HG03135 (cell line): ENCODE results near the gene TMEM59L.
A peak's percentile ranks its signal among the peaks of the same experiment; 100 is the strongest.

Experiments
- ATAC-seq: cut with Tn5 transposase; IDR thresholded peaks from one replicate; pipeline ENCODE4 v1.9.1; 2021; ENCODE audit warnings: mild to moderate bottlenecking, moderate library complexity; ENCODE audit not compliant: unreplicated experiment

Gene TMEM59L

DNA sequence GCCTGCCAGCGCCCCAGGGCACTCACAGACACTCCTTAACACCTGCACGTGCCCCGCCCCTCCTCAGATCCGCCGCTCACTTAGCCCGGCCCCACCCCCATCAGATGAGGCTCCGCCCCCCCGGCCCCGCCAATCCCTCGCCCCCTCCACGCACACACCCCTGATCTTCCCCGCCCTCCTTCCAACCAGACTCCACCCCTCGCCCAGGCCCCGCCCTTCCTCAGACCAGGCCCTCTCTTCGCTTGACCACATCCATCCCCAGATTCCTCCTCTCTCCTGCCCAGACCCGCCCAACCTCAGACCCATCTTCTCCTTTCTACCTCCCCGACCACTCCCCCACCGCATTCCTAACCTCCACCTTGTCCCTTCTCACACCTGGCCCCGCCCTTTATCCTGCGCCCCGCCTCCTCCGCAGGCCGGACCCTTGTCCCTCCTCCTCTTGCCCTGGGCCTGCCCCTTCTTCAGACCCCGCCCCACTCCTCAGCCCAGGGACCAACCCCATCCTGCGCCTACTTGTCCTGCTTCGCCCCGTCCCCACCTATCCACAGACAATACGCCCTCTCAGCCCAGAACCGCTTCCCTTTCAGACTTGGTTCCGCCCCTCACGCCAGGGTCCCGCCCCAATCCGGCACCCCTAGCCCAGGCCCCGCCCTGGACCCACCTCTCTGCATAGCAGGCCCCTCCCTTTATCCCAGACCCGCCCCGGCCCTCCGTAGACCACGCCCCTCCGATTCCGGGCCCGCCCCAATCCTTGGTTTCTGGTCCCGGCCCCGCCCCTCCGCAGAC lies 23.7 kb downstream of the TMEM59L start:
- peak; percentile 78 for ATAC-seq

DNA sequence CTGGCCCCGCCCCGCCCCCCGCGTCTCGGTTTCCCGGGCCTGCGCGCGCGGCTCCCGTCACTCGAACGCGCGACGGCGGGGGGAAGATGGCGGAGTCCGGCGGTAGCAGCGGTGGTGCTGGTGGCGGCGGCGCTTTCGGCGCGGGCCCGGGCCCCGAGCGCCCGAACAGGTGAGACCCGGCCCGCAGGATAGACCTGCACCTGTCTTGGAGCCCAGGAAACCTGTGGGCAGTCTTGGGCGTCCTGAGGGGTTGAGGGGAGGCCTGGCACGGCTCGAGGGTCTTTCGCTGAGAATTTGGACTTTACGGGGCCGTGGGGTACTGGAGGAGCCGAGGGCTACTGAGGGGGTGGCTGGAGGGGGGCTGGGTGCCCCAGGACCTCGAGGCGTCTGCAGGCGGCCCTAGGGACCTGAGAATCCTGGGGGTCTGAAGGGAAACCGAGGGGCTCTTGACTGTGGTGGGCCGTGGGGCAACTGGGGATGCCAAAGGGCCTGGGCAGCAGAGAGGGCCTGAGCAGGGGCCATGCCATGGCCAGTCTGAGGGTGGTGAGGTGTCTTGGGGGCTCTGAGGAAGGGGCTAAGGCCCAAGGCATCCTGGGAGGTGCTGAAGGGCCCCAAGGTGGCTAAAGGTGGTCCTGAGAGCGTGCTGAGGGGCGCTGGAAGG lies 24.4 kb downstream of the TMEM59L start, which contains the start of gene KLHL26:
Gene KLHL26 (plus strand): TSS at position 60 of the 661 bp plus-strand sequence. CDS start 27 bp downstream, at position 87.
- no peak for ATAC-seq

DNA sequence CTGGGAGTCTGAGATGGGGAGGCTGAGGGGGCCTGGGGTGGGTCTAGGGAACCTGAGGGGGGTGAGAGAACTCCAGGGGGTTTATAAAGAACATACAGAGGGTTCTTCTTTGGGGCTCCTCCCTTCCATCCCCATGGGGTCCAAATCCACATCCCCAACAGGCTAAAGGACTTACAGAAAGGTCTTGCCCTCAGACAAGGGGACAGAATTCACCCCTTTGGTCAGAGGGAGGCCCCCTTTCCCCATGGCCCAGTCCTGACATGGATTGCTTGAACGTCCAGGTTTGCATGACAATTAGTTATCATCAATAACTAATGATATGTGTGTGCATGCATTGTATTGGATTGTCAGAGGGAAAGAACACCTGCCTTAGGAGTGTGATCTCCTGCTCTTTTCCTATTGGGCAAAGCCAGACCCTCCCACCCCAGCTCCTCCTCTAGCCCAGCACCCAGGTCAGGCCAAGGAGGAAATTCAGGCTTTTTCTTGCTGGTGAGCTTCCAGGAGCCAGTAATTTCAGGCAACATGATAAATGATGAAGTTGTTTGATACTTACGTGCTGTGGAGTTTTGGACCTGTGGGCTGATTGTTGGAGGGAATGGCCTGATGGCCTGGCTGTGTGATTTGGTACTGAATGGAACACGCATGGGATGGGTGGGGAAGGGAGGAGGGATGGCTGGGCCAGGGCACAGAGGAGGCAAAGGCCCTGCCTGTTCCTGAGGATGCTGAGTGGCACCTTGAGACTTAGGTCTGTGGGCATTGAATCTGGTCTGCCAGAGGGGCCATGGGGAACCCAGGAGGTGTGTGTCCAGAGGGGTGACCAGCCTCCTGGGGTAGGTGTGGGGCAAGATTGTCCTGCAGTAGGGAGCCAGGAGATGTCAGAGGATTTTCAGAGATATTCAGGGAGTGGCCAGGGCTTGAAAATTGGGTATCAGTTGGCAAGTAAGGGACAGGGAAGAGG lies 25.3 kb downstream of the TMEM59L start:
- no peak for ATAC-seq

DNA sequence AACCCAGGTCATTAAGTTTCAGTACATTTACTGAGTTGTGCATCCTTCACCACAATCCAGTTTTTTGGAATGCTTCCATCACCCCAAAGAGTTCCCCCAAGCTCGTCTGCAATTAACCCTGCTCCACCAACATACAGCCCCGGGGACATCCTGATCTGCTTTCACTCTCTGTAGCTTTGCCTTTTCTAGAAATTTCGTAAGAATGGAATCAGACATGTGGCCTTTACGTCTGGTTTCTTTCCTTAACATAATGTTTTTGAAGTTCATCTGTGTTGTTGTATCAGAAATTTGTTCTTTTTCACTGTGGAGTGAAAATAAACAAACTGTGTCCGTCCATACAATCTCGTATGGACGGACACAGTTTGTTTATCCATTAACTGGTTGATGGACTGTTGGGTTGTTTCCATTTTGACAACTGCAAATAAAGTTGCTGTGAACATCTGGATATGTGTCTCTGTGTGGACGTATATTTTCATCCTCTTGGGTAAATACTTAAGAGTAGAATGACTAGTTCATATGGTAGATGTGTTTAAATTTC lies 27.1 kb downstream of the TMEM59L start:
- no peak for ATAC-seq

DNA sequence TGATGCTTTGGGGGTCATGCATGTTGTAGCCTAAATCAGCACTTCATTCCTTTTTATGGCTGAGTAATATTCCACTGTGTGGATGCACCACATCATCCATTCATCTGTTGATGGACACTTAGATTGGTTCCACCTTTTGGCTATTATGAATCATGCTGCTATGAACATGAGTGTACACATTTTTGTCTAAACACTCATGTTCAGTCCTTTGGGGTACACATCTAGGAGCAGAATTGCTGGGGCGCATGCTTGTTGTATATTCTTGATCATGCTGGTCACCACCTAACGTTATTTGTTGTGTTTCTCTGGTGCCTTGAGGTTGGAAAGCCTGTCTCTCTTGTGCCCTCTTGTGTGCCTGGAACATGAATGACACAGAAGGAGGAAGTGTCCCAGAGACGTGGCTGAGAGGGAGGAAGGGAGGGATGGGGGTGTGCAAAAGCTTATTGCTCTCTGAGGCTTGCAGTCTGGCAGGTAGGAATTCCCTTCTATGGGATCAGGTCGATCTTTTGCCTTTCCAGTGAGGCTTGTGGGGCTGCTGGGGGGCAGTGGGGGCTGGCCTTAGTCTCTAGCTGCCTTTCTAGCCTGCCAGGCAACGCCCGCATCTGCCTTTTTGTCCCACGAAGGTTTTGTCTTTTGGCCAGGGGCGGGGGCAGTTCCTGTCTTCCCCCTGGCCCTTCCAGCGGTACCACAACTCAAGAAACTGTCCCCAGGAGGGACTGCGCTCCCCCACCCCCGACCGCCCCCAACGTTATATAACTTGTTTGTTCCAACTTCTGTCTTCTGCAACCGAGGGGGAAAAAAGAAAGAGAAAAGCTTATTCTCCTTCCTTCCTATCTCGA lies 31.7 kb downstream of the TMEM59L start:
- ATAC-seq: no peak

DNA sequence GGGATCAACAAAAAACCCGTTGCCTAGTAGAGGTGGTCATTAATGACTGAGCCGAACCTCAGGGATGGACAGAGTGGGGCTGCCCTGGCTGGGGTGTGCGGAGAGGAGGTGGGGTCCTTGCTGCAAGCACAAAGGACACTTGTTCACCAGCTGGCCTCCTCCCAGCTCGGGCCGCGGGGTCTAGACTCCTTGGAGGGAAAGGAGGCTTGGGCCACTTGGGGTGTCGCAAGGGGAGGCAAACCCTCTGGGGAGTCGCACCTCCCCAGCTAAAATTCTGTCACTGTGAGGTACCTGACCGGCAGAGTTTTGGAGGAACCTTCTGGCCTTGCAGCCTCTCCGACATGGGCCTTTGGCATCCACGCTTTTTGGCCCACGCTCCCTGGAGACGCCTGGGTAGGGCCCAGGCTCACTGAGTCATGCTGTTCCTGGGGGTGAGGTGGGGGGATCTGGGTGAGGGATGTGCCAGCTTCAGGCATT lies 32.4 kb downstream of the TMEM59L start:
- ATAC-seq: no peak

DNA sequence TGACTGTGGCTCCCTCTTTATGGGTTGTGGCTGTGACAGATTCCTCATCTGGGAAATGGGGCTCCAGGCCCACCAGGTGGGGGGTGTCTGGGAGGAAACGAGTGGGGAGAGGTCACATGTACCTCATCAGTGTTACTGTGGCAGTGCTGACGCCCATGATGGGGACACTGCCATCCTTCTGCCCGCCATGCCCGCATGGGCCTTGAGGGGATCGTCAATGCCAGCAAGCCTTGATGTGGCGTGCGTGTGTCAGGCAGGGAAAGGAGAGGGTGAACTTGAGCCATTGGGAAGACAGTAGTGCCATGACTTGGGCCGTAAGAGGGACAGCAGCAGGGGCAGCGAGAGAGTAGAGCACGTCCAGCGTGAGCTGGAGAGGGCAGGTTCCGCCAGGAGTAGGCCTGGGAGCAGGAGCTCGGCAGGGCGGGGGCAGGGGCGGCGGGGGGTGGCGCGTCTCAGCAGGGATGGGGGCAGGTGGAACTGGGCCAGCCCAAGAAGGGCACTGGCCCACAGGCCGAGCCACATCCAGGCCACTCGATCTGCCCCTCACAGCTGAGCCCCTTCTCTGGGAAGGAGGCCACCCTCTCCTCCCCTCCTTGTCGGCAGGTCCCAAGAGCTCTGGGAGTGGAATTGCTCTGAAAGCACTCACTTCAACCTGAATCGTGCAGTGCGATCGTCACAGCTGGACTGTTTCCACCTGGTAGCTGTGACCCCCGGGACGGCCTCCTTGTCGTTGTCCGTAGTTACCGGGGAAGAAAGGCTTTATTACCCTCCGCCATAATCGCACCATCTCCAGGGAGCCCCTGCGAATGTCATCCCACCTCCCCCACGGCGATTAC lies 34.1 kb downstream of the TMEM59L start:
- ATAC-seq: no peak

DNA sequence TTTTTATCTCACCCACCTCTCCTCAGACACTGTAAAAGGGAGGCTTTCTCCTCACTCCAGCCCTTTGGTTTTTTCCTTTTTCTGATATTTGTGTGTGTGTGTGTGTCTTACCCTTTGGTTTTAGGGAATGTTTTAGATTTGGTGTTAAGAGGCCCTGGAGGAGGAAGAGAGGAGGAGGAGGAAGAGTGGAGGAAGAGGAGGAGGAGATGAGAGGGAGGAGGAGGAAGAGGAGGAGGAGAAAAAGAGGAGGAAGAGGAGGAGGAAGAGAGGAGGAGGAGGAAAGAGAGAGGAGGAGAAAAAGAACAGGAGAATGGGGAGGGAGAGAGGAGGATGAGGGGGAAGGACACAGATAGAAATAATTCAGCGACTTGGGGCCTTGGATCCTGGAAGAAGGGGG lies 34.7 kb downstream of the TMEM59L start:
- ATAC-seq: no peak

DNA sequence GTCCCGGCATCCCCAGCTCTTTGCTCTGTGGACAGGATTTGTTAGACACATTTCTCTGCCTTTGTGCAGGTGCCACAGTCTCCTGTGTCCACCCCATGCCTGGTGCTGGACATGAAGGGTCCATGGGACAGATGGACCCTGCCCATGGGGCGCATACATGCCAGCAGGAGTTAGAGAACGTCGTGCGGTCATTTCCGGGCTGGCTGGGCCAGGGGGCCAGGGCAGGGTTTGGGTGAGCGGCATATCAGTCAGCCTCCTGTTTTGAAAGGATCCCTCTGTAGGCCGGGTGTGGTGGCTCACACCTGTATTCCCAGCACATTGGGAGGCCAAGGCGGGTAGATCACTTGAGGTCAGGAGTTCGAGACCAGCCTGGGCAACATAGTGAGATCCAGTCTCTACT lies 35.1 kb downstream of the TMEM59L start:
- ATAC-seq: no peak

DNA sequence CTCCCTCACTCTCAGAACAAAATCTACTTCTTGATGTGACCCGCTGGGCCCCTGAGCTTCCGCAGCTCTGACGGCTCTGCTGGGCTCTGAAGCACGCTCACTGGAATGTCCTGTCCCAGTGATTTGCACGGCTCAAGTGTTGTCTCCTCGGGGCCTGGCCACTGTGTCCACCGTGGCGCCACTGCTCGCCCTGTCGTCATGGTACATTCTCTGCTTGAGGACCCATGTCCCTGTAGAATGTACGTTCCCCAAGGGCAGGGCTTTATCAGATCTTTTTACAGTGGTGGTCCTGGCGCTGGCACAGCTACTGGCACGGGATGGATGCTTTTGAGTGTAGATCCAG lies 36.3 kb downstream of the TMEM59L start:
- no peak for ATAC-seq

DNA sequence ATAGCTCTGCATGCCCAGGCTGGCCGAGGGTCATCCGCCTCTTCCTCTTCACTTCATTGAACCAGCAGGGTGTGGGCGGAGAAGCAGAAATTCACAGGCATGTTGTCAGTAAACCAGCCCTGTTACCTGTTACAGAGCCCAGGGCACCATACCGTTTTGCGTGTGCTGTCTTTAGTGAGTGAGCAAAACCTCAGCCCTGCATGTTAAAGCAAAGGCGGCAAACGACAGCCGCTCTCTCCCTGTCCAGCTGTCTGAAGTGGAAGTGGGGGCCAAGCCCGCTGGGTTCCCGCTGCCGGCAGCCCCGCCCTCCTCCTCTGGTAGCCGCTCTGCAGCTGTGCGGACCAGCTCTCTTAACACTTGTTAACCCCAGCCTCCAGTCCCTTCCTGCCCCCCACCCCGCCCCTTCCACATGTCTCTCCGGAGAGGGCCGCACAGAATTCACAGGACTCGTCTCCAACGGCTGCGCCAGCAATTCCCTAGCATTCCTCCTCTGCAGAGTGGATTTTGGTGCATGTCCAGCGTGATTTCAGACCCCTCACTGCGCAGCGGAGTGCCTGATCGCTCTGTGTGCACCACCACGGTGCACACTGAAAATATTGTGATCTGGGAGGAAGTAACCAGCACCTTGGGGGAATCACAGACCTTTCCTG lies 36.8 kb downstream of the TMEM59L start:
- no peak for ATAC-seq

DNA sequence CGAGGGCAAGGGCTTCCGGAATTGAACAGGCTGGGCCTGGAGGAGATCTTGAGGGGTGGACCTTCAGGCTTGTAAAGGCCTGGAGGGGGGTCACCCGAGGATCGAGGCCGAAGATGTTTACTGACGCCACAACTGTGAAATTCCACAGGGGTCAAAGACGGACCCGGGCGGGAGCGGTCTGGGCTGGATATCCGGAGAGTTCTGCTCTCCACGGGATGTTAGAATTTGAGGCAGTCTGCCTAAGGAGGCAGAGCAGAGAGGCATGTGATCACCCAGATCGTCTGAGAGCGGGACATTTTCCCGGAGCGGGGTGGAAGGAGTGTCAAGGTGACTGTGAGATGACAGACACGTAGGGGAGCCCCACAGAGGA lies 37.3 kb downstream of the TMEM59L start:
- ATAC-seq: no peak

DNA sequence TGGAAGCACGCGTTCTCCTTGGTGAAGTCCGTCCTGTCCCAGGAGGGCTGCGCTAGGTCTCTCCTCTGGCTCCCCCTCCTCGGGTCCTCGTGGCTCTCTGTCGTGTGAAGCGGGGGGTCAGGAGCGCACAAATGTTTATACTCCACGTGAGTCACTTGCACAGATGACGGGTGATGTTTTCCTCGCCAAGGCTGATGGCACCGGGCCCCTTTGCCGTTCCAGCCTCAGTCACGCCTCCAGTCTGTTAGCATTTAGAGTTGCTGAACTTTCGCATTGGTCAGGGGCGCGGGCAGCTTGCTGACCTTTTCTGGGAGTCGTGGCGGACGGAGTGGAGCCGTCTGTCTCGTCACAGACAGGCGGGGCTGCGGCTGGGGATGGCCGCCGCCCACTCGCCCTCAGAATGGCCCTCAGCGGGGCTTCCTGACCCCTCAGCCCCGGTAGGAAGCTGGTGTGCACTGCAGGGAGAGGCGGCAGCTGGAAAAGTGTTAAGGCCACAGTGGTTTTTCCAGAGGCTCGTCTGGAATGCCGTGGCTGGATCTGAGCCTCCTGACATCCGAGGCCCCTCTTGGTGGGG lies 37.9 kb downstream of the TMEM59L start:
- no peak for ATAC-seq

DNA sequence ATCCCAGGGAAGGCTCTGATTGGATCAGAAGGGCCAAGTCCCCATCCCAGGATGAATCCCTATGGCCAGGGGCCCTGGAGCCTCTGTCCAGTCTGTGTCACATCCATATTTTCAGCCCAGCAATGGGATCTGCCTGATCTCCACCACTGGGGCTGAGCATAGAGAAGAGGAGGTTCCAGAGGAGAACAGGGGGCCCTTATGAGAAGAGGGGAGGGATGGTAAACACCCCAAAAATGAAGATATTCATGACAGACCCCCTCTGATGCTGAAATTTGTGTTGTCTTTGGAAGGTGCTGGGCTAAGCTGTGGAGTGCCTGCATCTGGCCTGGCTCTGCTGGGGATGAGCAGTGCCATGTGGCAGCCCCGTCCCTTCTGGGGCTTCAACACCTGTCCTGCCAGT lies 38.6 kb downstream of the TMEM59L start:
- no peak for ATAC-seq

DNA sequence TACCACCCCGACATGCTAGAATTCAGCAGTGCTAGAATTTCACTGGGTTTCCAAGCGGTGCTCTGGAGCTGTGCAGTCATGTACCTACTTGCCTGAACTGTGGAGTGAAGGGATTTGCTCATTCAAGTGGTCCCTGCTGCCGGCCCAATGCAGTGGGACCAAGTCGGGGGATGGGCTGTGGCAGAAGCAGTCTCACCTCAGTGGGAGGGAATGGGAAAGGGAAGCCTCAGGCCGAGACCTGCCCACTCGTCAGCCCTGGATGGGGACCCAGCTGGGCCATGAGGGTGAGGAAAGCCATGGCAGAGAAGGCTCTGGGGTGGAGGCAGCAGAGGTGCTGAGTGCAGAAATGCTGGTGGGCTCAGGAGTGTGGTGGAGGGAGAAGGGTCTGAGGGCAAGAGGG lies 39.1 kb downstream of the TMEM59L start:
- no peak for ATAC-seq

DNA sequence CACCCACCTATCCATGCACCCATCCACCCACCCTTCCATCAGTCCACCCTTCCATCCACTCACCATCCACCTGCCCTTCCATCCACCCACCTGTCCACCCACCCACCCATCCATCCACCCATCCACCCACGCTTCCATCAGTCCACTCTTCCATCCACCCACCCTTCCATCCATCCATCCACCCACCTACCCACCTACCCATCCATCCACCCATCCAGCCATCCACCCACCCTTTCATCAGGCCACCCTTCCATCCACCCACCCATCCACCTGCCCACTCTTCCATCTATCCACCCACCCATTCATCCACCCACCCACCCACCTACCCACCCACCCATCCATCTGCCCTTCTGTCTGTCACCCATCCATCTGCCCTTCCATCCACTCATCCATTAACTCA lies 41.2 kb downstream of the TMEM59L start:
- no peak for ATAC-seq

DNA sequence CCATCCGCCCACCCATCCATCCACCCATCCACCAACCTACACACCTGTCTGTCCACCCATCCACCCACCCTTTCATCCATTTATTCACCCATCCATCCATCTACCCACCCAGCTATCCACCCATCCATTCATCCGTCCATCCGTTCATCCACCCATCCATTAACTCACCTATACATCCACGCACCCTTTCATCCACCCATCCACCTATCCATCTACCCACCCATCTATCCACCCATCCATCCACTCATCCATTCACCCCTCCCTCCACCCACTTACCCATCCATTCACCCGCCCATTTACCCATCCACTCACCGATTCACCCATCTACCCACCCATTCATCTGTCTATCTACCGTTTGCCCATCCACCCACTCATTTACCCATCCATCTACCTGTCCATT lies 41.8 kb downstream of the TMEM59L start:
- no peak for ATAC-seq

DNA sequence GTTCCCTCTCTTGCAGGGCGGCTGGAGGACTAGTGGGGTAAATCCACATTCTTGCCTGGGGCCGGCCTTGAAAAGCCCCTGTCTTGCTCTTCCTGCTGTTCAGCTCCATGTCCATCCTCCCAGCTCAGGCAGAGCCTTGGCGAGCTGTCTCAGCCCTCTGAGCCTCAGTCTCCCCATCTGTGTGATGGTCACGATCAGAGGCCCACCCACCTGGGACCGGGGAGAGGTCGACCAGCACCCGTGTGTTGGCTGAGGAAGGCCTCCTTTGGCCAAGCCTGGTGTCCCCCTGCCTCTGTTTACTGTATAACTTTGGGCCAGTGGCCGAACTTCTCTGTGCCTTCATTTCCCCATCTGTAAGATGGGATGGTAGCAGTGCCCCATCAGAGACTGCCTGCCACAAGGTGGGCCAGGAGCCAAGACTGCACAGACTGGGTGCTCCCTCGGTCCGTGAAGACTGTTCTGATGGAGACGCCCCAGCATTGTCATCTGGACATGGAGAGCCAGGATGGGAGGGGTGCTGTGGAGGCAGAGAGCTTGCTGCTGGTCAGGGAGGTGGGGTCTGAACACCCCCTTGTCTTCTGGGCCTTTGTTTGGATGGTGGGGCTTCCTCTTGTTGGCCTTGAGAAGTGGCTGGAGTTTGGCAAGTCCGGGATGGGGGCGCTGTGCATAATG lies 42.6 kb downstream of the TMEM59L start:
- no peak for ATAC-seq
